H1 (cell line): ENCODE data around the gene OSBPL3. TPM values are rescaled to one million over a fixed set of nuclear protein-coding genes. Genes with fewer than 3 reads are reported as not detected.

Source experiments
- JUND ChIP-seq: IDR thresholded peaks from 2 replicates; pipeline ENCODE4 v1.6.1; 2011; ENCODE audit warnings: mild to moderate bottlenecking, improper control_type of control experiment, low read length
- RAD21 ChIP-seq, 2 experiments: IDR thresholded peaks in 1 of 2; conservative IDR thresholded peaks in 1 of 2; 2 replicates each; pipeline ENCODE4 v1.6.1; 2011; ENCODE audit warnings: low read depth in 2 of 2, low read length in 2 of 2, improper control_type of control experiment in 1 of 2, inconsistent platforms in 1 of 2, mild to moderate bottlenecking in 1 of 2, moderate library complexity in 1 of 2
- polyA plus RNA-seq, 7 experiments: library from polyadenylated mRNA; depleted of rRNA in 3 of 7; stranded (reverse) in 5 of 7; unstranded in 2 of 7; fragments of >200 nt in 5 of 7; fragments of 200-250 nt in 2 of 7; gene quantifications; 1 replicate in 5 of 7; 2 replicates in 1 of 7; 4 replicates in 1 of 7; pipeline versions ENCODE4 v1.2.1 to v1.2.3, GENCODE V29; 2011 to 2013; ENCODE audit warnings: missing spikeins in 2 of 7, mixed read lengths in 2 of 7
- total RNA-seq: library from RNA; stranded (reverse); fragmentation: NEBNext Ultra II Directional; extraction: Animal tissue kit (Norgen Biotek cat#: 25700); gene quantifications from 2 replicates; pipeline ENCODE4 v1.2.1, GENCODE V29; 2021
- TF ChIP-seq, protein P1 (sequence below): IDR thresholded peaks from 2 replicates; pipeline ENCODE4 v1.6.1; 2011; ENCODE audit warnings: low read depth, mild to moderate bottlenecking, low read length; ENCODE audit not compliant: insufficient read depth

The OSBPL3 gene
- total and polyA plus RNA-seq, 2 of the 8 experiments (the other 6 are each of a cell fraction or from before 2014, with no cell fraction given): 2.8 to 13.9 TPM

DNA sequence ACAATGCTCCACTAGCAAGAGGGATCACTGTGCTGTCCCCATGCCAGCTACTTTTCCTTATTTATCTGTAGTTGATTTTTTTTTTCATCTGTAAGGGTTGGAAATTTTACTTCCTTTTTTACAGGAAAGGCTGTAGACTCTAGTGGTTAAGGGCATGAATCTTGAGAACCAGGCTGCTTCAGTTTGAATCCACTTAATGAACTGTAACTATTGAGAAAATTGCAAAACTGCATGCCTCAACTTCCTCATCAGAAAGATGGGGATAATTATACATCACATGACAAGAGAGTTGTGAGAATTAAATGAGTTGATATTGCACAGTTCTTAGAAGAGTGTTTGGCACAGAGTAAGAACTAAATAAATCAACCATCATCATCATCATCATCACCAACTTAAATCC, 116.4 kb downstream of the OSBPL3 start (continued):
- no peak for TF ChIP-seq JUND
- no peak for TF ChIP-seq RAD21 (IDR thresholded peaks at IDR 0.05 in 1 of 2, conservative IDR thresholded peaks at IDR 0.05 in 1 of 2; ENCODE audit: low read depth in 2 of 2, low read length in 2 of 2)
- TF ChIP-seq, protein P1, sequence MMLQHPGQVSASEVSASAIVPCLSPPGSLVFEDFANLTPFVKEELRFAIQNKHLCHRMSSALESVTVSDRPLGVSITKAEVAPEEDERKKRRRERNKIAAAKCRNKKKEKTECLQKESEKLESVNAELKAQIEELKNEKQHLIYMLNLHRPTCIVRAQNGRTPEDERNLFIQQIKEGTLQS: no peak
